H9 (cell line): ENCODE results near the gene ARID5A. TPM values are rescaled to one million over a fixed set of nuclear protein-coding genes. Genes with fewer than 3 reads are reported as not detected.

ENCODE experiments used
- DNase-seq: peaks from one replicate; pipeline ENCODE4 v3.0.0-alpha.2; 2017
- H2AFZ ChIP-seq: one replicate; pipeline ENCODE4 v1.6.1; 2013; ENCODE audit warnings: mild to moderate bottlenecking, low read length, control low read depth, moderate library complexity
- H2AK5ac ChIP-seq: 2 replicates; pipeline ENCODE4 v1.6.1; 2013; ENCODE audit warnings: low read length, control low read depth, mixed read lengths; ENCODE audit not compliant: insufficient read length
- H2BK120ac ChIP-seq: one replicate; pipeline ENCODE4 v1.6.1; 2013; ENCODE audit warnings: low read depth, mild to moderate bottlenecking, low read length, control low read depth, inconsistent platforms; ENCODE audit not compliant: poor library complexity, severe bottlenecking
- H2BK12ac ChIP-seq: 2 replicates; pipeline ENCODE4 v1.6.1; 2013; ENCODE audit warnings: low read length, control low read depth, mixed read lengths, low read depth; ENCODE audit not compliant: insufficient read length
- H2BK15ac ChIP-seq: 2 replicates; pipeline ENCODE4 v1.6.1; 2013; ENCODE audit warnings: low read depth, low read length, control low read depth
- H2BK20ac ChIP-seq: one replicate; pipeline ENCODE4 v1.6.1; 2013; ENCODE audit warnings: low read depth, mild to moderate bottlenecking, low read length, control low read depth, inconsistent platforms; ENCODE audit not compliant: poor library complexity, severe bottlenecking
- H2BK5ac ChIP-seq: 2 replicates; pipeline ENCODE4 v1.6.1; 2013; ENCODE audit warnings: low read length, control low read depth, mixed read lengths; ENCODE audit not compliant: insufficient read length
- H3K14ac ChIP-seq: 2 replicates; pipeline ENCODE4 v1.6.1; 2013; ENCODE audit warnings: low read length, control low read depth; ENCODE audit not compliant: insufficient read depth
- H3K18ac ChIP-seq: 2 replicates; pipeline ENCODE4 v1.6.1; 2013; ENCODE audit warnings: low read depth, mild to moderate bottlenecking, mixed read lengths, low read length, control low read depth; ENCODE audit not compliant: insufficient read length
- H3K23ac ChIP-seq: 2 replicates; pipeline ENCODE4 v1.6.1; 2013; ENCODE audit warnings: low read length, control low read depth, mixed read lengths, low read depth; ENCODE audit not compliant: insufficient read length
- H3K23me2 ChIP-seq: 2 replicates; pipeline ENCODE4 v1.6.1; 2013; ENCODE audit warnings: low read depth, mild to moderate bottlenecking, mixed read lengths, low read length, control low read depth; ENCODE audit not compliant: insufficient read length, poor library complexity, severe bottlenecking
- H3K27ac ChIP-seq: 2 replicates; pipeline ENCODE4 v1.5.1; 2013; ENCODE audit warnings: low read length, control low read depth, mixed read lengths, low read depth; ENCODE audit not compliant: insufficient read length
- H3K27me3 ChIP-seq: 2 replicates; pipeline ENCODE4 v1.6.1; 2013; ENCODE audit warnings: low read length, control low read depth, inconsistent platforms; ENCODE audit not compliant: insufficient read depth
- H3K4ac ChIP-seq: 2 replicates; pipeline ENCODE4 v1.6.1; 2013; ENCODE audit warnings: low read depth, mild to moderate bottlenecking, control low read depth, inconsistent platforms, low read length, moderate library complexity
- H3K4me1 ChIP-seq: 2 replicates; pipeline ENCODE4 v1.6.1; 2013; ENCODE audit warnings: low read length, control low read depth, inconsistent platforms; ENCODE audit not compliant: insufficient read depth
- H3K4me2 ChIP-seq: 2 replicates; pipeline ENCODE4 v1.6.1; 2013; ENCODE audit warnings: low read length, control low read depth, mixed read lengths; ENCODE audit not compliant: insufficient read length, insufficient read depth
- H3K56ac ChIP-seq: 2 replicates; pipeline ENCODE4 v1.6.1; 2013; ENCODE audit warnings: low read depth, mild to moderate bottlenecking, mixed read lengths, low read length, control low read depth; ENCODE audit not compliant: insufficient read length
- H3K79me1 ChIP-seq: 2 replicates; pipeline ENCODE4 v1.6.1; 2013; ENCODE audit warnings: low read depth, mild to moderate bottlenecking, moderate library complexity, low read length, control low read depth, inconsistent platforms; ENCODE audit not compliant: insufficient read depth, poor library complexity, severe bottlenecking
- H3K79me2 ChIP-seq: 2 replicates; pipeline ENCODE4 v1.6.1; 2013; ENCODE audit warnings: low read length, control low read depth, inconsistent platforms; ENCODE audit not compliant: insufficient read depth
- H3K9ac ChIP-seq: 2 replicates; pipeline ENCODE4 v1.6.1; 2013; ENCODE audit warnings: low read length, control low read depth, mixed read lengths; ENCODE audit not compliant: insufficient read length; ENCODE audit errors: extremely low read depth
- H3K9me3 ChIP-seq: one replicate; pipeline ENCODE4 v1.6.1; 2013; ENCODE audit warnings: low read depth, low read length, inconsistent platforms; ENCODE audit not compliant: control insufficient read depth
- H3T11ph ChIP-seq: one replicate; pipeline ENCODE4 v1.6.1; 2013; ENCODE audit warnings: mild to moderate bottlenecking, low read length, control low read depth, inconsistent platforms
- H4K20me1 ChIP-seq: one replicate; pipeline ENCODE4 v1.6.1; 2013; ENCODE audit not compliant: control insufficient read depth, insufficient read length, insufficient read depth
- H4K5ac ChIP-seq: 2 replicates; pipeline ENCODE4 v1.6.1; 2013; ENCODE audit warnings: low read depth, mild to moderate bottlenecking, mixed read lengths, low read length, control low read depth; ENCODE audit not compliant: insufficient read length
- H4K8ac ChIP-seq: replicated peaks from 2 replicates; pipeline ENCODE4 v1.6.1; 2013; ENCODE audit warnings: low read length, control low read depth, mixed read lengths, low read depth; ENCODE audit not compliant: insufficient read length
- H4K91ac ChIP-seq: 2 replicates; pipeline ENCODE4 v1.6.1; 2013; ENCODE audit warnings: low read depth, mild to moderate bottlenecking, moderate library complexity, mixed read lengths, low read length, control low read depth; ENCODE audit not compliant: insufficient read length
- H3K27ac Mint-ChIP-seq, 3 experiments: 2 replicates in 2 of 3; 3 replicates in 1 of 3; pipeline ENCODE4 v1.8.0; 2020 to 2021; ENCODE audit warnings: mixed read lengths in 3 of 3, mild to moderate bottlenecking in 1 of 3, moderate library complexity in 1 of 3
- H3K27me3 Mint-ChIP-seq: 2 replicates; pipeline ENCODE4 v1.8.0; 2021; ENCODE audit warnings: low read depth, mild to moderate bottlenecking, moderate library complexity, mixed read lengths
- H3K36me3 Mint-ChIP-seq, 3 experiments: 2 replicates in 2 of 3; 3 replicates in 1 of 3; pipeline ENCODE4 v1.8.0; 2020 to 2021; ENCODE audit warnings: low read depth in 3 of 3, mixed read lengths in 3 of 3; ENCODE audit not compliant: insufficient read depth in 1 of 3
- H3K4me1 Mint-ChIP-seq, 2 experiments: 2 replicates each; pipeline ENCODE4 v1.8.0; 2020; ENCODE audit warnings: mixed read lengths in 2 of 2
- H3K4me3 Mint-ChIP-seq, 2 experiments: 2 replicates in 1 of 2; 3 replicates in 1 of 2; pipeline ENCODE4 v1.8.0; 2020 to 2021; ENCODE audit warnings: mild to moderate bottlenecking in 2 of 2, mixed read lengths in 2 of 2, moderate library complexity in 1 of 2
- H3K9me3 Mint-ChIP-seq, 2 experiments: 2 replicates in 1 of 2; 3 replicates in 1 of 2; pipeline ENCODE4 v1.8.0; 2020; ENCODE audit warnings: mild to moderate bottlenecking in 2 of 2, mixed read lengths in 2 of 2, moderate library complexity in 1 of 2
- WGBS: extraction: QIAGEN DNeasy Blood & Tissue Kit; methylation state at CpG from one replicate; pipeline ENCODE4 v1.1.7; 2013; ENCODE audit warnings: missing lambda C conversion rate, low lambda C conversion rate, mixed read lengths; ENCODE audit not compliant: insufficient read length; ENCODE audit errors: extremely low coverage; 5-methylcytosine and 5-hydroxymethylcytosine counted together
- total RNA-seq: library from RNA; stranded (reverse); gene quantifications from 2 replicates; pipeline ENCODE4 v1.2.1, GENCODE V29; 2021
- TF ChIP-seq, protein P1 (sequence below): fragments of 200-600 bp; sonication (generic); conservative IDR thresholded peaks from 3 replicates; pipeline ENCODE4 v1.8.0; 2021; ENCODE audit warnings: antibody characterized with exemption, mild to moderate bottlenecking

Gene ARID5A
- total RNA-seq, 1 experiment from 2014 or later, result 4.5 TPM

- Histone ChIP-seq H3K4me1 (no peaks in the 10 kb centered on the region), H3K23me2 (no peaks in the 10 kb centered on the region), H3K4me2 (no peak overlapping the region), H2AFZ (no peak overlapping the region), H3K18ac (no peak overlapping the region), H2BK120ac (no peak overlapping the region), H3K4ac (no peak overlapping the region), H3K79me1 (no peaks in the 10 kb centered on the region), H3K9me3 (no peaks in the 10 kb centered on the region), H3K9ac (no peak overlapping the region), H3K23ac (no peak overlapping the region), H3K56ac (no peak overlapping the region), H3K14ac (no peak overlapping the region), H3T11ph (no peak overlapping the region), H2AK5ac (no peak overlapping the region), H3K27me3 (no peaks in the 10 kb centered on the region), H4K20me1 (no peaks in the 10 kb centered on the region), H2BK15ac (no peak overlapping the region), H3K79me2 (no peaks in the 10 kb centered on the region), H4K5ac (no peak overlapping the region), H2BK12ac (no peak overlapping the region), H4K91ac (no peak overlapping the region), H2BK20ac (no peak overlapping the region), H3K27ac (no peak overlapping the region), H2BK5ac (no peak overlapping the region), H4K8ac (no peak overlapping the region)
- TF ChIP-seq, protein P1, sequence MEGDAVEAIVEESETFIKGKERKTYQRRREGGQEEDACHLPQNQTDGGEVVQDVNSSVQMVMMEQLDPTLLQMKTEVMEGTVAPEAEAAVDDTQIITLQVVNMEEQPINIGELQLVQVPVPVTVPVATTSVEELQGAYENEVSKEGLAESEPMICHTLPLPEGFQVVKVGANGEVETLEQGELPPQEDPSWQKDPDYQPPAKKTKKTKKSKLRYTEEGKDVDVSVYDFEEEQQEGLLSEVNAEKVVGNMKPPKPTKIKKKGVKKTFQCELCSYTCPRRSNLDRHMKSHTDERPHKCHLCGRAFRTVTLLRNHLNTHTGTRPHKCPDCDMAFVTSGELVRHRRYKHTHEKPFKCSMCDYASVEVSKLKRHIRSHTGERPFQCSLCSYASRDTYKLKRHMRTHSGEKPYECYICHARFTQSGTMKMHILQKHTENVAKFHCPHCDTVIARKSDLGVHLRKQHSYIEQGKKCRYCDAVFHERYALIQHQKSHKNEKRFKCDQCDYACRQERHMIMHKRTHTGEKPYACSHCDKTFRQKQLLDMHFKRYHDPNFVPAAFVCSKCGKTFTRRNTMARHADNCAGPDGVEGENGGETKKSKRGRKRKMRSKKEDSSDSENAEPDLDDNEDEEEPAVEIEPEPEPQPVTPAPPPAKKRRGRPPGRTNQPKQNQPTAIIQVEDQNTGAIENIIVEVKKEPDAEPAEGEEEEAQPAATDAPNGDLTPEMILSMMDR, result no peak
- peaks cover 2% of the 10 kb centered on the region; the same call in 1 of the 2 replicates for H3K27me3 Mint-ChIP-seq
- no peak overlapping the region for H3K27ac Mint-ChIP-seq
- H3K4me1 Mint-ChIP-seq, result peaks cover 21 to 27% of the 10 kb centered on the region in 2 experiments
- no CpG with 5 or more reads among the region's 18 CpGs for WGBS
- peaks cover 0 to 2% (median 0%) of the 10 kb centered on the region in 3 experiments; a peak in 2 of 7 replicates for H3K36me3 Mint-ChIP-seq
- no peaks in the 10 kb centered on the region for H3K9me3 Mint-ChIP-seq
- no peak for DNase-seq
- H3K4me3 Mint-ChIP-seq, result no peak overlapping the region
These were observed 16.0 kb downstream of the ARID5A start for GRCh38 chr2:96552315-96553175.
